AG04450 (cell line): ENCODE data around the gene SPDYE8. TPM values are rescaled to one million over a fixed set of nuclear protein-coding genes. Genes with fewer than 3 reads are reported as not detected.
"Not testable (repeated sequence)": the region's sequence is repeated elsewhere in the genome, so short reads cannot be mapped to it uniquely, and the experiment has no call there.

Source experiments
- CTCF ChIA-PET: fragments of 300-600, 350-600 bp; formaldehyde crosslinking; extraction: SDS; loops from one replicate; lab custom pipeline; 2022; ENCODE audit warnings: antibody characterized with exemption, inconsistent platforms; lab: Charles Lee
- POLR2A ChIA-PET: fragments of 350-600 bp; formaldehyde crosslinking; extraction: SDS; loops from one replicate; lab custom pipeline; 2021; ENCODE audit warnings: antibody characterized with exemption, inconsistent platforms; lab: Yijun Ruan, JAX
- DNase-seq: peaks from one replicate; pipeline ENCODE4 v3.0.0-alpha.2; 2011; ENCODE audit warnings: low read depth, low spot score
- H3K27ac ChIP-seq: one replicate; pipeline ENCODE4 v1.5.1; 2012; ENCODE audit warnings: low read depth, low read length, control low read depth
- H3K27me3 ChIP-seq: one replicate; pipeline ENCODE4 v1.6.0; 2012; ENCODE audit warnings: low read length; ENCODE audit not compliant: control insufficient read depth, insufficient read depth
- H3K4me3 ChIP-seq: 2 replicates; pipeline ENCODE4 v1.5.1; 2011; ENCODE audit warnings: mild to moderate bottlenecking, low read depth, low read length, control low read depth
- H3K9me3 ChIP-seq: 2 replicates; pipeline ENCODE4 v1.5.1; 2012; ENCODE audit warnings: low read length; ENCODE audit not compliant: control insufficient read depth, insufficient read depth
- polyA plus RNA-seq: library from polyadenylated mRNA; depleted of rRNA; stranded (reverse); fragments of >200 nt; gene quantifications from 2 replicates; pipeline ENCODE4 v1.2.3, GENCODE V29; 2011; rRNA removed
- small RNA-seq: library from RNA; depleted of rRNA; stranded (forward); fragments of <200 nt; gene quantifications from one replicate; pipeline ENCODE3, GENCODE V24; 2012; ENCODE audit warnings: low read depth; ENCODE audit not compliant: insufficient read length

The SPDYE8 gene
- polyA plus RNA-seq, 1 experiment, result 0.10 TPM

- H3K27me3 ChIP-seq, H3K4me3 ChIP-seq, POLR2A ChIA-PET, CTCF ChIA-PET, H3K27ac ChIP-seq, H3K9me3 ChIP-seq, DNase-seq: not testable (repeated sequence)
Measured at GRCh38 chr7:72976434-72976833, 53.1 kb downstream of the SPDYE8 start.

GRCh38 chr7:72975656-72976286 is 53.8 kb downstream of the SPDYE8 start:
- H3K9me3 ChIP-seq, DNase-seq, H3K4me3 ChIP-seq, H3K27ac ChIP-seq, POLR2A ChIA-PET, H3K27me3 ChIP-seq, CTCF ChIA-PET: not testable (repeated sequence)

GRCh38 chr7:72974781-72975180 is 54.8 kb downstream of the SPDYE8 start:
- CTCF ChIA-PET, H3K27ac ChIP-seq, H3K27me3 ChIP-seq, H3K4me3 ChIP-seq, DNase-seq, POLR2A ChIA-PET, H3K9me3 ChIP-seq: not testable (repeated sequence)

GRCh38 chr7:72971505-72971904 is 58.1 kb downstream of the SPDYE8 start:
- H3K4me3 ChIP-seq, H3K27ac ChIP-seq, CTCF ChIA-PET, POLR2A ChIA-PET, H3K9me3 ChIP-seq, H3K27me3 ChIP-seq, DNase-seq: not testable (repeated sequence)

Small RNA genes lying within 50 kb of the gene (small RNA-seq; reads per million reads assigned to genes)
- not detected for gene RF00019

Other genes with a start within 250 kb of the SPDYE8 start
- 3.5 and 5.0 TPM in 2 replicates for gene TYW1B, start 201.6 kb downstream of the SPDYE8 start, polyA plus RNA-seq
- gene POM121, start 104.7 kb downstream of the SPDYE8 start, polyA plus RNA-seq, result 3.5 and 4.9 TPM in 2 replicates
- gene TRIM74, start 60.3 kb downstream of the SPDYE8 start, polyA plus RNA-seq, result 0.09 TPM in 1 of 2 replicates, not detected in the other
- gene SPDYE11, start 28.1 kb upstream of the SPDYE8 start, polyA plus RNA-seq, result 0.06 and 0.07 TPM in 2 replicates
- gene SPDYE9, start 56.3 kb upstream of the SPDYE8 start, polyA plus RNA-seq, result 0.06 and 0.07 TPM in 2 replicates